ENCODE measurements around the gene GSG1L2. TPM values are rescaled to one million over a fixed set of nuclear protein-coding genes. Genes with fewer than 3 reads are reported as not detected.

The GSG1L2 gene
- total RNA-seq, 1 donor from 2014 or later, result not detected

Other genes starting within 250 kb of the GSG1L2 start
- 49.3 and 59.8 TPM in 2 replicates for gene STX8, start 246.3 kb downstream of the GSG1L2 start, total RNA-seq
- not detected in 2 replicates for gene CFAP52, start 245.4 kb downstream of the GSG1L2 start, total RNA-seq
- gene USP43, start 176.6 kb downstream of the GSG1L2 start, total RNA-seq, result 0.13 TPM in 2 replicates
- gene DHRS7C, start 30.5 kb downstream of the GSG1L2 start, total RNA-seq, result not detected in 2 replicates
- under 0.01 TPM in 1 of 2 replicates, not detected in the other for gene GLP2R, start 3.8 kb upstream of the GSG1L2 start, total RNA-seq
- not detected in 2 replicates for gene RCVRN, start 83.2 kb upstream of the GSG1L2 start, total RNA-seq

Measured in dermis microvascular lymphatic vessel endothelial cell (primary cell).